ENCODE results near the gene RXRB.

GRCh38 chr6:33168284-33168601 is 32.2 kb downstream of the RXRB start:
- TF ChIP-seq CTCF (IDR thresholded peaks at IDR 0.05 in 2 of 3, conservative IDR thresholded peaks at IDR 0.05 in 1 of 3; ENCODE audit: borderline replicate concordance in 1 of 3, insufficient read depth in 1 of 3, low read depth in 2 of 3, low read length in 2 of 3), result no peak
- TF ChIP-seq JUND (IDR thresholded peaks at IDR 0.05), result no peak
- no peak for TF ChIP-seq POLR2AphosphoS5 (IDR thresholded peaks at IDR 0.05; ENCODE audit: low read depth, low read length)
- no peak for TF ChIP-seq MAX (IDR thresholded peaks at IDR 0.05)
- no peak for TF ChIP-seq REST (IDR thresholded peaks at IDR 0.05; ENCODE audit: low read depth)
- no peak for TF ChIP-seq CBX3 (IDR thresholded peaks at IDR 0.05; ENCODE audit: low read depth)
- TF ChIP-seq YY1 (IDR thresholded peaks at IDR 0.05; ENCODE audit: extremely low read depth, insufficient replicate concordance, low read depth, low read length), result no peak
- no peak for TF ChIP-seq FOSL1 (IDR thresholded peaks at IDR 0.05; ENCODE audit: low read depth)
- no peak for TF ChIP-seq CEBPB (IDR thresholded peaks at IDR 0.05; ENCODE audit: low read depth)
- TF ChIP-seq SP1 (IDR thresholded peaks at IDR 0.05; ENCODE audit: low read depth), result no peak
- no peak for TF ChIP-seq POLR2A (IDR thresholded peaks at IDR 0.05; ENCODE audit: borderline replicate concordance, extremely low read depth, insufficient read depth, insufficient read length)

Data from HCT116 (cell line).